Measurements from ENCODE around the gene RUSF1. TPM values are rescaled to one million over a fixed set of nuclear protein-coding genes. Genes with fewer than 3 reads are reported as not detected.

Gene RUSF1
- polyA plus RNA-seq, 1 of the 3 experiments (the other 2 are of a cell fraction): 36.5 TPM

DNA sequence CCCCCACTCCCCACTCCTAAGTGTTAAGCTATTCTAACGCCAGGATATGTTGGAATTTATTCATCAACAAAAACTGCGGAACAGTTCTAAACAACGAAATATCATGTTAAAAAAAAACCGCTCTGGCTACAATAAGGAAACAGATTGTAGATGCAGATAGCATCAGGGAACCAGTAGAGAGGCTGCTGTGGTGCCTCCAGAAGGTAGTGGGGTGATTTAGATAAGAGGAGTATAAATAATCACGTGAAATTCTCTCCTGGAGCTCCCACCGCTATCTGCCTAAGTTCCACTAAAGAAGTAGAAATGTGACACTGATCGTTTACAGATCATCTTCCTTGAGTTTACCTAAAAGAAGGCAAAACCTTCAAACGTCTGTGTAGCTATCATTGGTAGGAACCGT is 27.5 kb upstream of the RUSF1 start:
- H3K9ac ChIP-seq: no peak overlapping the region
- peaks cover 0 to 2% of the 10 kb centered on the region in 2 experiments; a peak in 1 of 4 replicates for H3K4me1 ChIP-seq (ENCODE audit: control insufficient read depth in 1 of 2, insufficient read depth in 2 of 2, low read depth in 1 of 2, low read length in 1 of 2)
- no peaks in the 10 kb centered on the region for H3K9me2 ChIP-seq
- H3K79me2 ChIP-seq (ENCODE audit: insufficient read depth): no peaks in the 10 kb centered on the region
- H3F3A ChIP-seq (replicated peaks; ENCODE audit: insufficient read depth): no peaks in the 10 kb centered on the region
- TF ChIP-seq SIN3A (IDR thresholded peaks at IDR 0.05; ENCODE audit: borderline replicate concordance, low read depth, low read length): no peak
- no peak for TF ChIP-seq RAD21 (IDR thresholded peaks at IDR 0.05; ENCODE audit: low read length)
- no peak for TF ChIP-seq NRF1 (IDR thresholded peaks at IDR 0.05; ENCODE audit: low read depth, low read length)
- TF ChIP-seq GATA2 (CRISPR knock-in tag; IDR thresholded peaks at IDR 0.05): no peak
- TF ChIP-seq TCF12 (IDR thresholded peaks at IDR 0.05): no peak
- no peak for TF ChIP-seq FOSL2 (IDR thresholded peaks at IDR 0.05; ENCODE audit: borderline replicate concordance, low read depth)
- no peak for TF ChIP-seq CHD2 (IDR thresholded peaks at IDR 0.05; ENCODE audit: low read length, partially characterized antibody)
- TF ChIP-seq, protein P1, sequence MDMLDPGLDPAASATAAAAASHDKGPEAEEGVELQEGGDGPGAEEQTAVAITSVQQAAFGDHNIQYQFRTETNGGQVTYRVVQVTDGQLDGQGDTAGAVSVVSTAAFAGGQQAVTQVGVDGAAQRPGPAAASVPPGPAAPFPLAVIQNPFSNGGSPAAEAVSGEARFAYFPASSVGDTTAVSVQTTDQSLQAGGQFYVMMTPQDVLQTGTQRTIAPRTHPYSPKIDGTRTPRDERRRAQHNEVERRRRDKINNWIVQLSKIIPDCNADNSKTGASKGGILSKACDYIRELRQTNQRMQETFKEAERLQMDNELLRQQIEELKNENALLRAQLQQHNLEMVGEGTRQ (IDR thresholded peaks at IDR 0.05; ENCODE audit: borderline replicate concordance, low read depth, low read length): no peak
- TF ChIP-seq FOXM1 (IDR thresholded peaks at IDR 0.05; ENCODE audit: low read depth): no peak
- no peak for TF ChIP-seq SMC3 (IDR thresholded peaks at IDR 0.05; ENCODE audit: low read depth, low read length)
- TF ChIP-seq JUND (IDR thresholded peaks at IDR 0.05): no peak
- POLR2A ChIA-PET: no interaction called here
- no peak overlapping the region for H2AFZ ChIP-seq (ENCODE audit: low read depth)
- peaks cover 42% of the 10 kb centered on the region; the same call in 1 of the 2 replicates for H3K27me3 ChIP-seq (ENCODE audit: insufficient read depth)
- H3K4me2 ChIP-seq: no peak overlapping the region
- no peak overlapping the region for H3K4me3 ChIP-seq (ENCODE audit: low read depth in 2 of 2, low read length in 1 of 2)
- no peaks in the 10 kb centered on the region for H3K9me3 ChIP-seq
- CTCF ChIA-PET: interaction anchor here (1.1 kb wide), 1 partner anchor 333 kb away, joined by 4 read pairs; no protein-coding TSS in a partner anchor
- no peaks in the 10 kb centered on the region for H3K36me3 ChIP-seq (replicated peaks in 1 of 2; ENCODE audit: control insufficient read depth in 1 of 2, insufficient read depth in 2 of 2, low read length in 1 of 2)
- no peak for DNase-seq
- H4K20me1 ChIP-seq (ENCODE audit: insufficient read depth): no peaks in the 10 kb centered on the region
- H3K27ac ChIP-seq (ENCODE audit: low read depth in 2 of 2, low read length in 1 of 2): no peak overlapping the region
- 22% methylated on average over 9 of the region's 9 CpGs for WGBS (ENCODE audit: low lambda C conversion rate)

DNA sequence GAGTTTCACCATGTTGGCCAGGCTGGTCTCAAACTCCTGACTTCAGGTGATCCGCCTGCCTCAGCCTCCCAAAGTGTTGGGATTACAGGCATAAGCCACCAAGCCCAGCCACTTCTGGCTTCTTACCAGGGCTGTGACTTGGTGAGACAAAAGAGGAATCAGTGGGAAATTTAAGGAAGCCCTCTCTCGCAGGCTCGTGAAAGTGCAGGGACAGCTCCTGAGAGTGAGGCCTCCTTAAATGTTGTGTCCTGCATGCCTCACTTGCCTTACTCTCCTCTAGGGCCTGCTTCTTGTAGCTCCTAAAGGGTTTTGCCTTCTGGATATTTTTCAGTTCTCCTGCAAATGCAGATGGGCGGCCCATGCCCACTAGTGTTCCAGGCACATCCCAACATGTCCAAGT is 24.7 kb upstream of the RUSF1 start:
- TF ChIP-seq, protein P1 (IDR thresholded peaks at IDR 0.05; ENCODE audit: borderline replicate concordance, low read depth, low read length): no peak
- TF ChIP-seq NFIC (IDR thresholded peaks at IDR 0.05; ENCODE audit: borderline replicate concordance) (no peak), POLR2AphosphoS5 (IDR thresholded peaks at IDR 0.05; ENCODE audit: low read depth, low read length) (no peak), SIN3A (IDR thresholded peaks at IDR 0.05; ENCODE audit: borderline replicate concordance, low read depth, low read length) (no peak), GATA2 (CRISPR knock-in tag; IDR thresholded peaks at IDR 0.05) (no peak), TAF1 (IDR thresholded peaks at IDR 0.05; ENCODE audit: borderline replicate concordance, low read depth, low read length) (no peak), JUND (IDR thresholded peaks at IDR 0.05) (no peak), TCF12 (IDR thresholded peaks at IDR 0.05) (no peak), EZH2phosphoT487 (IDR thresholded peaks at IDR 0.05; ENCODE audit: borderline replicate concordance, low read depth) (no peak), EP300 (IDR thresholded peaks at IDR 0.05; ENCODE audit: borderline replicate concordance in 1 of 2, low read depth in 1 of 2, low read length in 1 of 2) (no peak), GABPA (IDR thresholded peaks at IDR 0.05; ENCODE audit: low read depth) (no peak), FOXM1 (IDR thresholded peaks at IDR 0.05; ENCODE audit: low read depth) (no peak), YY1 (IDR thresholded peaks at IDR 0.05; ENCODE audit: low read depth) (no peak), RCOR1 (IDR thresholded peaks at IDR 0.05; ENCODE audit: low read length) (no peak)
- TF ChIP-seq, protein P2, sequence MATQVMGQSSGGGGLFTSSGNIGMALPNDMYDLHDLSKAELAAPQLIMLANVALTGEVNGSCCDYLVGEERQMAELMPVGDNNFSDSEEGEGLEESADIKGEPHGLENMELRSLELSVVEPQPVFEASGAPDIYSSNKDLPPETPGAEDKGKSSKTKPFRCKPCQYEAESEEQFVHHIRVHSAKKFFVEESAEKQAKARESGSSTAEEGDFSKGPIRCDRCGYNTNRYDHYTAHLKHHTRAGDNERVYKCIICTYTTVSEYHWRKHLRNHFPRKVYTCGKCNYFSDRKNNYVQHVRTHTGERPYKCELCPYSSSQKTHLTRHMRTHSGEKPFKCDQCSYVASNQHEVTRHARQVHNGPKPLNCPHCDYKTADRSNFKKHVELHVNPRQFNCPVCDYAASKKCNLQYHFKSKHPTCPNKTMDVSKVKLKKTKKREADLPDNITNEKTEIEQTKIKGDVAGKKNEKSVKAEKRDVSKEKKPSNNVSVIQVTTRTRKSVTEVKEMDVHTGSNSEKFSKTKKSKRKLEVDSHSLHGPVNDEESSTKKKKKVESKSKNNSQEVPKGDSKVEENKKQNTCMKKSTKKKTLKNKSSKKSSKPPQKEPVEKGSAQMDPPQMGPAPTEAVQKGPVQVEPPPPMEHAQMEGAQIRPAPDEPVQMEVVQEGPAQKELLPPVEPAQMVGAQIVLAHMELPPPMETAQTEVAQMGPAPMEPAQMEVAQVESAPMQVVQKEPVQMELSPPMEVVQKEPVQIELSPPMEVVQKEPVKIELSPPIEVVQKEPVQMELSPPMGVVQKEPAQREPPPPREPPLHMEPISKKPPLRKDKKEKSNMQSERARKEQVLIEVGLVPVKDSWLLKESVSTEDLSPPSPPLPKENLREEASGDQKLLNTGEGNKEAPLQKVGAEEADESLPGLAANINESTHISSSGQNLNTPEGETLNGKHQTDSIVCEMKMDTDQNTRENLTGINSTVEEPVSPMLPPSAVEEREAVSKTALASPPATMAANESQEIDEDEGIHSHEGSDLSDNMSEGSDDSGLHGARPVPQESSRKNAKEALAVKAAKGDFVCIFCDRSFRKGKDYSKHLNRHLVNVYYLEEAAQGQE (IDR thresholded peaks at IDR 0.05; ENCODE audit: low read depth, low read length): no peak
- TF ChIP-seq, protein P3, sequence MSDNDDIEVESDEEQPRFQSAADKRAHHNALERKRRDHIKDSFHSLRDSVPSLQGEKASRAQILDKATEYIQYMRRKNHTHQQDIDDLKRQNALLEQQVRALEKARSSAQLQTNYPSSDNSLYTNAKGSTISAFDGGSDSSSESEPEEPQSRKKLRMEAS (IDR thresholded peaks at IDR 0.05; ENCODE audit: low read depth): no peak
- peaks cover 53% of the 10 kb centered on the region for H3K27me3 ChIP-seq (ENCODE audit: insufficient read depth)
- H2AFZ ChIP-seq (ENCODE audit: low read depth): no peak overlapping the region
- H3K4me1 ChIP-seq (ENCODE audit: control insufficient read depth in 1 of 2, insufficient read depth in 2 of 2, low read depth in 1 of 2, low read length in 1 of 2): peaks cover 0 to 2% of the 10 kb centered on the region in 2 experiments; a peak in 1 of 4 replicates
- no peaks in the 10 kb centered on the region for H3F3A ChIP-seq (replicated peaks; ENCODE audit: insufficient read depth)
- H4K20me1 ChIP-seq (ENCODE audit: insufficient read depth): no peaks in the 10 kb centered on the region
- no peaks in the 10 kb centered on the region for H3K36me3 ChIP-seq (replicated peaks in 1 of 2; ENCODE audit: control insufficient read depth in 1 of 2, insufficient read depth in 2 of 2, low read length in 1 of 2)
- H3K79me2 ChIP-seq (ENCODE audit: insufficient read depth): no peaks in the 10 kb centered on the region
- no peaks in the 10 kb centered on the region for H3K9me3 ChIP-seq
- ChIA-PET POLR2A (no interaction called here), CTCF (interaction anchor here (1.1 kb wide), 1 partner anchor 11 kb away, joined by 4 read pairs; no protein-coding TSS in a partner anchor)
- no peak for DNase-seq
- H3K9ac ChIP-seq: no peak overlapping the region
- no peaks in the 10 kb centered on the region for H3K9me2 ChIP-seq
- H3K27ac ChIP-seq (ENCODE audit: low read depth in 2 of 2, low read length in 1 of 2): no peak overlapping the region
- WGBS (ENCODE audit: low lambda C conversion rate): 29% methylated on average over 4 of the region's 4 CpGs
- no peak overlapping the region for H3K4me2 ChIP-seq
- H3K4me3 ChIP-seq (ENCODE audit: low read depth in 2 of 2, low read length in 1 of 2): no peak overlapping the region
